HL-60 (cell line): Measurements from ENCODE around the gene OR2M3.

Source experiments
- CTCF ChIP-seq: IDR thresholded peaks from one replicate; pipeline ENCODE4 v1.5.1; 2011; ENCODE audit warnings: low read length, control low read depth, inconsistent platforms; ENCODE audit not compliant: insufficient read depth
- GABPA ChIP-seq: IDR thresholded peaks from 2 replicates; pipeline ENCODE4 v1.6.1; 2012; ENCODE audit warnings: low read depth
- POLR2AphosphoS5 ChIP-seq: IDR thresholded peaks from 2 replicates; pipeline ENCODE4 v1.6.1; 2012; ENCODE audit warnings: low read depth
- REST ChIP-seq: IDR thresholded peaks from 2 replicates; pipeline ENCODE4 v1.6.1; 2012; ENCODE audit warnings: low read depth; ENCODE audit not compliant: insufficient replicate concordance
- SPI1 ChIP-seq: IDR thresholded peaks from 2 replicates; pipeline ENCODE4 v1.6.1; 2012; ENCODE audit warnings: low read depth, mild to moderate bottlenecking, borderline replicate concordance

GRCh38 chr1:248155927-248156326, 41.1 kb upstream of the OR2M3 start:
- TF ChIP-seq CTCF (no peak), POLR2AphosphoS5 (no peak), REST (no peak), SPI1 (no peak), GABPA (no peak)
